Caki2 (cell line): Measurements from ENCODE around the gene CLNK. TPM values are rescaled to one million over a fixed set of nuclear protein-coding genes. Genes with fewer than 3 reads are reported as not detected.

Experiments
- DNase-seq: peaks from one replicate; pipeline ENCODE4 v3.0.0-alpha.2; 2015; ENCODE audit warnings: low read depth
- in situ Hi-C: cut with HindIII; loops from 2 replicates; pipeline ENCODE4 v1.10.0; 2016; ENCODE audit warnings: low sequenced_read_pairs, low pct_unique_long_range_greater_than_20kb, mixed read lengths
- total RNA-seq: library from RNA; depleted of rRNA; stranded (reverse); fragments of >200 nt; shearing (Covaris generic); gene quantifications from 2 replicates; pipeline ENCODE4 v1.2.3, GENCODE V29; 2014; ENCODE audit warnings: low replicate concordance; rRNA removed

Gene CLNK
- total RNA-seq, 1 experiment from 2014 or later: not detected

GRCh38 chr4:10456595-10457254, 227.8 kb downstream of the CLNK start:
- in situ Hi-C loops: no loop called here
- DNase-seq: peak; percentile 26

- DNase-seq: no peak
- in situ Hi-C loops: no loop called here
Measured at GRCh38 chr4:10456260-10456594, 228.3 kb downstream of the CLNK start.

GRCh38 chr4:10455133-10455532, 229.4 kb downstream of the CLNK start:
- in situ Hi-C loops: no loop called here
- no peak for DNase-seq

- in situ Hi-C loops: no loop called here
- no peak for DNase-seq
Measured at GRCh38 chr4:10454726-10455125, 229.8 kb downstream of the CLNK start.

GRCh38 chr4:10454121-10454520, 230.4 kb downstream of the CLNK start:
- in situ Hi-C loops: no loop called here
- DNase-seq: no peak

- no peak for DNase-seq
- in situ Hi-C loops: no loop called here
Measured at GRCh38 chr4:10448991-10449390, 235.6 kb downstream of the CLNK start.

GRCh38 chr4:10442976-10443375, 241.6 kb downstream of the CLNK start:
- DNase-seq: no peak
- in situ Hi-C loops: no loop called here

GRCh38 chr4:10441512-10441911, 243.1 kb downstream of the CLNK start:
- no peak for DNase-seq
- in situ Hi-C loops: no loop called here

- in situ Hi-C loops: no loop called here
Measured at GRCh38 chr4:10438924-10439323, 245.6 kb downstream of the CLNK start.

GRCh38 chr4:10437735-10438134, 246.8 kb downstream of the CLNK start:
- in situ Hi-C loops: no loop called here
- no peak for DNase-seq

More at GRCh38 chr4:10438924-10439323, 245.6 kb downstream of the CLNK start:
- no peak for DNase-seq

Other genes starting within 250 kb of the CLNK start
- 3.7 and 4.7 TPM in 2 replicates for gene ZNF518B, start 227.3 kb downstream of the CLNK start, total RNA-seq